Fibroblast of the aortic adventitia (primary cell): Measurements from ENCODE around the gene TOMM70. TPM values are rescaled to one million over a fixed set of nuclear protein-coding genes. Genes with fewer than 3 reads are reported as not detected.
"Not testable (repeated sequence)": the region's sequence is repeated elsewhere in the genome, so short reads cannot be mapped to it uniquely, and the experiment has no call there.

ENCODE experiments used
- DNase-seq: peaks from one replicate; pipeline ENCODE4 v3.0.0-alpha.2; 2010; ENCODE audit warnings: low read depth
- H3K4me3 ChIP-seq: 2 replicates; pipeline ENCODE4 v1.5.1; 2011; ENCODE audit warnings: low read depth, mild to moderate bottlenecking, control low read depth, low read length, moderate library complexity
- total RNA-seq: library from RNA; depleted of rRNA; stranded (reverse); fragments of >200 nt; gene quantifications from 2 replicates; pipeline ENCODE4 v1.2.3, GENCODE V29; 2012; ENCODE audit warnings: low replicate concordance
- TF ChIP-seq, protein P1 (sequence below): IDR thresholded peaks from 2 replicates; pipeline ENCODE4 v1.5.1; 2011; ENCODE audit warnings: mild to moderate bottlenecking, low read length, control low read depth, inconsistent platforms; ENCODE audit not compliant: insufficient read depth

Gene TOMM70
- total RNA-seq, 1 donor, result 62.0 TPM

DNA sequence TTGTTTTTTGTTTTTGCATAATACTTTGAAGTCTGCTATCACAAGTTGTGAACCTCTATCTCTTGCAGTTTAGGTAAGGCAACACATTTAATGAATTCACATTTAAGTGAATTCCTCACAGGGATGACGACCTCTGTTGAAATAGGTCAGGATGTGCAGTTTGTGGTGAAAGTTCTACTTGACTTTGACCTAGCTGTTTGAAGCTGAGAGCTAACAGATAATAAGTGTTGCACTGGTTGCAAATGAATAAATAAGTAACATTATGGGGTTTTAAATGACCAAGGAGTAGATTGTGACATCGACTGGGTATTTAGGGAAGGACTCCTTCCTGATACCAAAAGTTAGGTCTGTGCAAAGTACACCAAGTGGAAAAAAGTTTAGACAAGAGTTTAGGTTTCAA, 42.5 kb downstream of the TOMM70 start:
- TF ChIP-seq, protein P1, sequence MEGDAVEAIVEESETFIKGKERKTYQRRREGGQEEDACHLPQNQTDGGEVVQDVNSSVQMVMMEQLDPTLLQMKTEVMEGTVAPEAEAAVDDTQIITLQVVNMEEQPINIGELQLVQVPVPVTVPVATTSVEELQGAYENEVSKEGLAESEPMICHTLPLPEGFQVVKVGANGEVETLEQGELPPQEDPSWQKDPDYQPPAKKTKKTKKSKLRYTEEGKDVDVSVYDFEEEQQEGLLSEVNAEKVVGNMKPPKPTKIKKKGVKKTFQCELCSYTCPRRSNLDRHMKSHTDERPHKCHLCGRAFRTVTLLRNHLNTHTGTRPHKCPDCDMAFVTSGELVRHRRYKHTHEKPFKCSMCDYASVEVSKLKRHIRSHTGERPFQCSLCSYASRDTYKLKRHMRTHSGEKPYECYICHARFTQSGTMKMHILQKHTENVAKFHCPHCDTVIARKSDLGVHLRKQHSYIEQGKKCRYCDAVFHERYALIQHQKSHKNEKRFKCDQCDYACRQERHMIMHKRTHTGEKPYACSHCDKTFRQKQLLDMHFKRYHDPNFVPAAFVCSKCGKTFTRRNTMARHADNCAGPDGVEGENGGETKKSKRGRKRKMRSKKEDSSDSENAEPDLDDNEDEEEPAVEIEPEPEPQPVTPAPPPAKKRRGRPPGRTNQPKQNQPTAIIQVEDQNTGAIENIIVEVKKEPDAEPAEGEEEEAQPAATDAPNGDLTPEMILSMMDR, result no peak
- DNase-seq, result no peak
- no peak overlapping the region for H3K4me3 ChIP-seq

DNA sequence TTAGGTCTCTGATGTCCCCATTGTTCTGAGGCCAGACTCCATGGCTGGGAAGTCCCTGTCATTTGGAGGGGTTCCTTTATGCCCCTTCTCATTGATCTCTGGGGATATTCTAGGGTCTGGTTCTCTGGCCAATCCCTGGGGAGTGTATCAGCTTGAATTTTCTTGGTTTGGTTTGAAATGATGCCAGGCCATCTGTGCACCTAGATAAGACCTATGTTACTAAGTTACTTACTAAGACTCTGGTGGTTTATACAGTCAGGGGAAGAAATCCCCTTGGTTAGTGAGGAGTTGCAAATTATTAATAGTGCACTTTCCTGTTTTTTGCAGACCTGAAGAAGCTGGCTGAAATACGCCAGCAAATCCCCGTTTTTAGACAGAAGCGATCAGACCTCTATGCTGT, 46.0 kb downstream of the TOMM70 start:
- TF ChIP-seq, protein P1, result no peak
- no peak overlapping the region for H3K4me3 ChIP-seq
- peak; percentile 51 for DNase-seq

DNA sequence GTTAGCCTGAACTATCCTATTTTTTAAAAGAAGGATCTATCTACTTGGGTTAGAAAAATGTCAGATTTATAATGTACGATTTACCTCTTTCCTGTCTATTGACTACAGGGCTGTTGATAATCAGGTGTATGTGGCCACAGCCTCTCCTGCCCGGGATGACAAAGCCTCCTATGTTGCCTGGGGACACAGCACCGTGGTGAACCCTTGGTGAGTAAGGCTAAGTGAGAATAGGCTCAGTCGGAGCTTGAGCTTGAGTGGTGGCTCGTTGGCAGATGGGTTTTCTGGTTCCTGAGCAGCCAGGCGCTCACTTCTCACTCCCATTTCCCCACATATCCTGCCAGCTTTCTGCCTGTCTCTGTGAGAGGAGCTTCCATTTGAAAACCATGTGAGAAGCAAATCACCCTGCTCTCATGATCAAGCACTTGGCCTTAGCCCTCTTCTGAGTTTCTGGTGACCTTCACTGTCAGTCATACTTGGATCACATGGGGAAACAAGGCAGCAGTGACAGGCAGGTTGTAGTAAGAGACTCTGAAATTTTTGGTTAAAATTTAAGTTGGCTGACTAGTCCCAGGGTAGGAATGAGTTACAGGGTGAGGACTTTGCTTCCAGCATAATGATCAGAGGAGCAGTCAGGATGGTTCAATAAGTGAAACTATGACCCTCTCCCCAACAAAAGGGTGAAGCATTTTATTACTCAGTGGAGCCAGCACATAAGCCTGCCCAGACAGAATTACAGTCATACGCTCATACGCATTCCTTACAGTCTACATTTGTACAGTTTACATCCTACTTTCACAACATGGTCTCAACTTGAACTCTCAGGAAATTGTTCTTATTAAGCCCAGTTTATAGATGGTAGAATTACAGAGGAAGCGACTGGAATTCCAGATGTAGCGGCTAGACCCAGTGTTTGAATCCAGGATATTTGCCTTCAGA, 48.3 kb downstream of the TOMM70 start:
- TF ChIP-seq, protein P1, result no peak
- DNase-seq, result no peak

GRCh38 chr3:100351770-100352169, 49.1 kb downstream of the TOMM70 start:
- DNase-seq, H3K4me3 ChIP-seq: not testable (repeated sequence)

More for the DNA sequence above, 48.3 kb downstream of the TOMM70 start:
- H3K4me3 ChIP-seq, result no peak overlapping the region

GRCh38 chr3:100348727-100349126, 52.2 kb downstream of the TOMM70 start:
- TF ChIP-seq, protein P1, result no peak
- H3K4me3 ChIP-seq, result no peak overlapping the region
- DNase-seq, result no peak

DNA sequence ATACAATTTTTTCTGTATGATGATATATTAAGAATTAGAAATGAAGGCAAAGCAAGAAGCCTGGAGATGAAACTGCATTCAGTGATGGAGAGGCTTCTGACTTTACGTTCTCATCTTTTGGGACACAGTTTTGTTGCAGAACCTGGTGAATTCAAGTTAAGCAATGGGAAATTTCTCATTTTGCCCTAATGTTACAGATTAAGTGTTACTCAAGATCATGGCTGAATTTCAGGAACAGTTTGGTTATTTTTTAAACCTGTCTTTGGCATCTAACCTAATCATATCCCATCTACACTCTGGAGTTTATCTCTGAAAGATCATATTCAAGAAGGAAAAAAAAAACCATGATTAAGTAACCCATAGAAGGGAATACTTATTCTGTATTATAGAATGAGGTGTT, 60.4 kb downstream of the TOMM70 start:
- DNase-seq, result no peak
- no peak overlapping the region for H3K4me3 ChIP-seq
- TF ChIP-seq, protein P1, result no peak

GRCh38 chr3:100339786-100340185, 61.1 kb downstream of the TOMM70 start:
- TF ChIP-seq, protein P1, result no peak

More at GRCh38 chr3:100339786-100340185, 61.1 kb downstream of the TOMM70 start:
- H3K4me3 ChIP-seq, result no peak overlapping the region
- no peak for DNase-seq
